ENCODE data around the gene TMEM132E. TPM values are rescaled to one million over a fixed set of nuclear protein-coding genes. Genes with fewer than 3 reads are reported as not detected.

Gene TMEM132E
- total RNA-seq, 1 experiment from 2014 or later, result not detected

DNA sequence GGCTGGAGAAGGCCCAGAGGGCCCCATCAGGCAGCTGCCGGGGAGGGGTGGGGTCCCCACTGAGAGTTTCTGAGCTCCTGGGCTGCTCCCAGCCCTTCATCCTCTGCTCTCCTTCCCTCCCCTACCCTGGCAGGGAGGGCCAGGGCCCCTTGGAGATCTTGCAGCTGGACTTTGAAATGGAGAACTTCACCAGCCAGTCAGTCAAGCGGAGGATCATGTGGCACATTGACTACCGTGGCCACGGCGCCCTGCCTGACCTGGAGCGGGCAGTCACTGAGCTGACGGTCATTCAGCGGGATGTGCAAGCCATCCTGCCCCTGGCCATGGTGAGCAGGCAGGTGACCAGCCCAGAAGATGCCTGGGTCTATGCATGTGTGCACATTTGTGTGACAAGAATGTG lies 49.5 kb downstream of the TMEM132E start:
- DNase-seq (ENCODE audit: low read depth), result no peak

DNA sequence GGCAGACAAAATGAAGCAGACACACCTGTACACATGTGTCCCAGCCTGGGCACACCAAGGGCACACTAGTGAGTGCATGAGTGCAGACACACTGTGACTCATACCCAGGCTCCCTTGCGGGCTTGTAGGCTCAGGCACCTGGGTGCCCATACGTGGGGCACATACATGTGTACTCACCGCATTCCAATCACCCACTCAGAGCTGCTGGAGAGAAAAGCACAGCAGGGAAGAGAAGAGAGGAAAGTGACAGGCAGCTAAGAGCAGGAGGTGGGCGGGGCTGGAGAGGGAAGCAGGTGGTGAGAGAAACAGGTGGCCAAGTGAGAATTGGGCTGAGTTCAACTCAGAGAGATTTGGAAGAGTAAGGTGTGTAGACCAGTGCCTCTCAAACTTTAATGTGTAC lies 54.0 kb downstream of the TMEM132E start:
- DNase-seq (ENCODE audit: low read depth), result no peak

DNA sequence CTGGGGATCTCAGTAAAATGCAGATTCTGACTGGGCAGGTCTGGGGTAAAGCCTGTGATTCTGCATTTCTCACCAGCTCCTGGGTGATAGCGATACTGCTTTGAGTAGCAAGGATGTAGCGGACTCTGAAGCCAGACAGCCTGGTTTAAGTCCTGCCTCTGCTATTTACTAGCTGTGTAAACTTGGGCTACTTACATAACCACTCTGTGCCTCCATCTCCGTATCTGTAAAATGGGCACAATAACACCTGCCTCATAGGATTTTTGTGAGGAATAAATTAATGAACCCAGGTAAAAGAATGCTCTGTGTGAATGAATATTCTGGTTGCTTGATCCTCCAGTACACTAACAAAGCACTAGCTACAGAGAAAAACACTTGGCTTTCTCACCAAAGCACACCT lies 54.4 kb downstream of the TMEM132E start:
- DNase-seq (ENCODE audit: low read depth), result no peak

DNA sequence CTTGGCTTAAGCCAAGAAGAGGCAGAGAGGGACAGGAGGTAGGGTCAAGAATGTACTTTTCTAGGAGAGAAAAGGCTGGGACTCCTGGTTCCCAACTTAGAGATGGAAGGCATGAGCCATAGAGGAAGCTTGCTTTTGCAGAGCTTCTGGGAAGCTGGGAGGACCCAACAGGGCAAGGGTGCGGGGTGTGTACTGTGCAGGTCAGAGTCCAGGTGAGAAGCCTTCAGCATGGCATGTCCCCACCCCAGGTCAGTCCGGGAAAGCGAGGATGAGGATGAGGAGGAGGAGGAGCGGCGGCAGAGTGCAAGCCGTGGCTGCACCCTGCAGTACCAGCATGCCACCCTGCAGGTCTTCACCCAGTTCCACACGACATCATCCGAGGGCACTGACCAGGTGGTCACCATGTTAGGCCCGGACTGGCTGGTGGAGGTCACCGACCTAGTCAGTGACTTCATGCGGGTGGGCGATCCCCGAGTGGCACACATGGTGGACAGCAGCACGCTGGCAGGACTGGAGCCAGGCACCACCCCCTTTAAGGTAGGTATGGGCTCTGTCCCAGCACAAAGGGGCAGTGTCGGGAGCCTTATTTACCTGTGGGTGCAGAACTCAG lies 55.3 kb downstream of the TMEM132E start:
- no peak for DNase-seq (ENCODE audit: low read depth)

DNA sequence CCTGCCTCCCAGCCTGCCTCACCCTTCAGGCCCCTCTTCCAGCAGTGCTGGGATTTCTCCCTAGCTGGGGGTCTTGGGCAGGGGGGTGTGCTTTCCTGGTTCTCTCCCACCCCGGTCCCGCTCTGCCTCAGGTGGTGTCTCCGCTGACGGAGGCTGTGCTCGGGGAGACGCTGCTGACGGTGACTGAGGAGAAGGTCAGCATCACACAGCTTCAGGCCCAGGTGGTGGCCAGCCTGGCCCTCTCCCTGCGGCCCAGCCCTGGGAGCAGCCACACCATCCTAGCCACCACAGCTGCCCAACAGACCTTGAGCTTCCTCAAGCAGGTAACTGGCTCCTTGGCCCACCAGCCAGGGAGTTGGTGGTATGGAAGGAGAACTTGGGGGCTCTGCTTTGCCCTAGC lies 56.5 kb downstream of the TMEM132E start:
- no peak for DNase-seq (ENCODE audit: low read depth)

DNA sequence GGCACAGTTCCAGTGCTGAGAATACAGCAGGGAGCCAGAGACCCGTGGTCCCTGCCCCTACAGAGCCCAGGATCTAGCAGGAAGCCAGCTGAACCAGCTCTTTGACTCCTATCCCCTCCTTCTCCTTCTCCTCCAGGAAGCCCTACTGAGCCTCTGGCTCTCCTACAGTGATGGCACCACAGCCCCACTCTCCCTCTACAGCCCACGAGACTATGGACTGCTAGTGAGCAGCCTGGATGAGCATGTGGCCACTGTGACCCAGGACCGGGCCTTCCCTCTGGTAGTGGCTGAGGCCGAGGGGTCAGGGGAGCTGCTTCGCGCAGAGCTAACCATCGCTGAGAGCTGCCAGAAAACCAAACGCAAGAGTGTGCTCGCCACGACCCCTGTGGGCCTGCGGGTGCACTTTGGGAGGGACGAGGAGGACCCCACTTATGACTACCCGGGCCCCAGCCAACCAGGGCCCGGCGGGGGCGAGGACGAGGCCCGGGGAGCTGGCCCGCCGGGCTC lies 57.7 kb downstream of the TMEM132E start:
- no peak for DNase-seq (ENCODE audit: low read depth)

DNA sequence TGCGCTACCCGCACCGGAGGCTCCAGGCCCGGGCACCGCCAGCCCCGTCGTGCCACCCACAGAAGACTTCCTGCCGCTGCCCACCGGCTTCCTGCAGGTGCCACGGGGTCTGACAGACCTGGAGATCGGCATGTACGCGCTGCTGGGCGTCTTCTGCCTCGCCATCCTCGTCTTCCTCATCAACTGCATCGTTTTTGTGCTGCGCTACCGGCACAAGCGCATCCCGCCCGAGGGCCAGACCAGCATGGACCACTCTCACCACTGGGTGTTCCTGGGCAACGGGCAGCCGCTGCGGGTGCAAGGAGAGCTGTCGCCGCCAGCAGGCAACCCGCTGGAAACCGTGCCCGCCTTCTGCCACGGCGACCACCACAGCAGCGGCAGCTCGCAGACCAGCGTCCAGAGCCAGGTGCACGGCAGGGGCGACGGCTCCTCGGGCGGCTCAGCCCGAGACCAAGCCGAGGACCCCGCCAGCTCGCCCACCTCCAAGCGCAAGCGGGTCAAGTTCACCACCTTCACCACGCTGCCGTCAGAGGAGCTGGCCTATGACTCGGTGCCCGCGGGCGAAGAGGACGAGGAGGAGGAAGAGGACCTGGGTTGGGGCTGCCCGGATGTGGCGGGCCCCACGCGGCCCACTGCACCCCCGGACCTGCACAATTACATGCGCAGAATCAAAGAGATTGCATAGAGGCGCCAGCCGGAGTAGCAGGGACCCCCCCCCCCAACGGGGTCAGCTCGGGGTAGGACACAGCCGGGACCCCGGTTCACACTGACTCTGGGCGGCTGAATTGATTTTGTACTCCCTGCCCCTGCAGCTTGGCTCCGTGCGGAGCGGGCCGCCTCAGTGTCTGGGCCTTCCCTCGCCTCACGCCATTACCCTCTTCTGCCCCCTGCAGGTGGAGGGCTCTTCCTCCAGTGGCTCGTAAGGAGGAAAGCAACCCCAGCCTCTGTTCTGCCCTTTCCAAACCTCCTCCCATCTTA lies 58.5 kb downstream of the TMEM132E start:
- DNase-seq (ENCODE audit: low read depth), result peak; percentile 44

DNA sequence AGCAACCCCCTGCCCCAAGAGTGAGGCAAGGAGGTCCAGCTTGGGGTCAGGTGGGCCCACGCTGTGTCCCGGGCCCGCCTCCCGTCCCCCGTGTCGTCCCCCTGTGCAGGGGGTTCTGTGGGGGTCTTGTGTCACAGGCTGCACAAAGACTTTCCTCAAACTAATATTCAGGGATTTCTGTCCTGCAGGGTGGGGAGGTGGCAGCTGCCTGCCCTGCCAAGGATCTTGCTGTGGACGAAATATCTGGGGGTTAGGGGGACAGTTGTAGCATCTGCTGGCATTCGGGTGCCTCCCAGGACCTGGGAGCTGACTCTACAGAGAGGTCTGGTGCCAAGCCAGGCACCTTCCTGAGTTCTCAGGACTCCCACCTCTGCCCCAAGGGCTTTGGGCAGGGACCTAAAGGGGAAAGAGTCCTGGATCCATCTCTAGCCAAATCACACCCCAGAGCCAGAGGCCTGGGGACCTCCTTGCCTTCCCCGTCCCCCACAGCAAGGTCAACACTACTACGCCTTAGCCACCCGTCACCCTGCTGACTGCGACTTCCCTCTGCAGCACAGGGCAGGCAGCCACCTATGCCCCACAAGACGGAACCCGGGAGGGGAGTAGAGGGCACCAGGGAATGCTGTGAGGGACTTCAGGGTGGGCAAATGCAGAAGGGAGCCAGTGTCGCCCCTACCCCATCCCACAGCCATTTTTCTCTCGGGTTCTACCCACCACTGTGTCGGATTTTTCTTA lies 59.3 kb downstream of the TMEM132E start:
- no peak for DNase-seq (ENCODE audit: low read depth)

DNA sequence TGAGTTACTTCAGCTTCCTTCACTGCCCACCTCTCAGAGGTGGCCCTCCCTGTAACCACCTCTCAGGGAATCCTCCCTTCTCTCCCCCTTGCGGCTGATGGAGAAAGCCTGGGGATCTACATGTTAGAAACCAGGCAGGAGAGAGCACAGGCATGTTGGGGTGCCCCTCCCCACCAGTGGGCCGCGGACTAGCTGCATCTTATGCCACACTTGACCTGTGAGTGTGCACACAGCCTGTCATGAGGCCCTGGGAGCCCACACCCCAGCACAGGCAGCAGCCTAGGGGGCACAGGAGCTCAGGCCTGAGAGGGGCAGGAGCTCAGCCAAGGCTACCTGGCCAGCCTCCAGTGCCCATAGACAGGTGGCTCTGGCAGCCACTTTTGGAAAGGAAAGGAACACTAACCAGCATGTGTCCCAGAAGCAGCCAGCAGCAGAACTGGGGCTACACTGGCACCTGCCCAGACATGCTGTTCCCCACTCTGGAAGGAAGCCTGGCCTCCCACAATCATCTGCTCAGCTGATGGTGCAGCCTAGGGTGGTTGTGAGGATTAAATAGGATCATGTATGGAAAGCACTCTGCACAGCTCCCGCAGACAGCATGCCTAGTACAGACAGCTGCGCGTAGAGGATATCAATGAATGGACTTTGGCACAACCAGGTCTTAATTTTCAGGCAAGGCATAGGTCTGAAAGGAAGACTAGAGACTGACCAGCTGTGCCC lies 60.5 kb downstream of the TMEM132E start:
- DNase-seq (ENCODE audit: low read depth), result no peak

DNA sequence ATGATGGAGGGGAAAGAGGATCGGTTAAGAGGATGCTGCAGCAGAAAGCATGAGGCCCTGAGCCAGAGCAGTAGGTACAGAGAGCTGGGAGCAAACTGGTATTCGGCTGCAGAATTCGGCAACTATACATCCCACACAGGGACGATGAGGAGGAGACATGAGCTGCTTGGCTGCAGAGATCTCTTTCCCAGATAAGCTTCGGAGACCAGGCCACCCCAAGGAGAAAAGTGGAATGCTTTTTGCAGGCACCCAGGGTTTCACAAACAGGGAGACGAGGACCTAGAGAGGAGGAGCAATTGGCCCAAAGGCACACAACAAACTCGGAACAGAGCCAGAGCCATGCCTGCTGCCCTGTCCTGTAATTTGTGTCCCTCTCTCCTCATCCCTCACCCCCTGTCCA lies 62.0 kb downstream of the TMEM132E start:
- no peak for DNase-seq (ENCODE audit: low read depth)

DNA sequence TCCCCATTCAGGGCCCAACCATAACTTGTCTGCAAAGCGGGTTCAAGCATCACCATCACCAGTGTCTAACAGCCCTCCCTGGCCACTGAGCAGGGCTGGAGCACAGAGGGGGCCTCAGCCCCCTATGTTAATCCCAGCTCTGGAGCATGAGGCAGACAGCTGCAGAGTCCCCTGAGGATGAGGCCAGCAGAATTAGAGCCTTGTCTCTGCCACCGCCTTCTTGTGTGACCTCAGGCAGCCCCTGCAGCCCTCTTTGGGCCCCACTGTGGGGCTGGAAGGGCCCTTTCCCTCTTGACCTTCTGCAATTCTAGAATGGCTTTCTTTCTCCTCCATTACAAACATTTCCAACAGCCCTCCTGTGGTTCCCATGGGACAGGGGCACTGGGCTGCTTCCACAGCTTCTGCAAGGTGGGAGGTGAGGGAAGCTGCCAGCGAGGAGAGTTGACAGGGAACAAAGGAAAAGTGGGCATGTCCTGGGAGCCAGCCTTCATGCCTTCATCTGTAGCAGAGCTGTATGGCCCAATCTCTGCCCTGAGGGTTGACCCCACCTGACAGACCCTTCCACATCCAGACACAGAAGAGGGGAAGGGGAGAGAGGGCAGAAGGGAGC lies 65.7 kb downstream of the TMEM132E start:
- DNase-seq (ENCODE audit: low read depth), result no peak

DNA sequence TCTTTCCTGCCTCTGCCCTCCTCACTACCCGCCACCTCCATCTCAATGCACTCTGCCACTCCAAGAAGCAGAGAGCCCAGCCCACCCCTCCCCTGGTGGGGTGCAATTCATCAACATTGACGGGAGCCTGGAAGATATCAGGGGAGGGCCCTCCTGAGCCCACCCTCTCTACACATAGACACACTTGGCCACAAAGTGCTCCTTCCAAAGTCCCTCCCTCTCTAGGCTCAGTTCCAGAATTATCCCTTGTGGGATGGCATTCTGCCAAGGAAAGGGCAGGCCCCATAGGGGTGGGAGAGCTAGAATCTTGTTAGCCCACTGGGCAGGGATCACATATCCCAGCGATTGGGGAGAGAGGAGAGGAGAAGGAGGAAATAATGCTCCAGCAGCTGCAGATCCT lies 66.2 kb downstream of the TMEM132E start:
- DNase-seq (ENCODE audit: low read depth), result no peak

DNA sequence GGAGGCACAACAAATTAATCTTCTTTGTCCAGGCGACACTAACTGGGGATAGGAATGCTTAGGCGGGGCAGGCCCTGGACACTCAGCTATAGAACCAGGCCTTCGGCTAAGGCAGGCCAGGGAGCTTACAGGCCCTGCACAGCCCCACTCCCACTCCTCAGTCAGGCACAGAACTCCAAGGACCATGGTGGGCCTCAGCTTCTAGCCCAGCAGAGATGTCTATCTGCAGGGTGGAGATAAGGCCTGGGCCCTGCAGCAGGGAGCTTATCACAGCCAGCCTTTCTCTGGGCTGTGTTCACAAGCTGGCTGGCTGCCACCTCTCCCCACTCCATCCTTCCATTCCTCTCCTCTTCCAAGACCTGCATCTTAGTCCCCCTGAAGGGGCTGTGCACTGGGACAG lies 68.1 kb downstream of the TMEM132E start:
- no peak for DNase-seq (ENCODE audit: low read depth)

DNA sequence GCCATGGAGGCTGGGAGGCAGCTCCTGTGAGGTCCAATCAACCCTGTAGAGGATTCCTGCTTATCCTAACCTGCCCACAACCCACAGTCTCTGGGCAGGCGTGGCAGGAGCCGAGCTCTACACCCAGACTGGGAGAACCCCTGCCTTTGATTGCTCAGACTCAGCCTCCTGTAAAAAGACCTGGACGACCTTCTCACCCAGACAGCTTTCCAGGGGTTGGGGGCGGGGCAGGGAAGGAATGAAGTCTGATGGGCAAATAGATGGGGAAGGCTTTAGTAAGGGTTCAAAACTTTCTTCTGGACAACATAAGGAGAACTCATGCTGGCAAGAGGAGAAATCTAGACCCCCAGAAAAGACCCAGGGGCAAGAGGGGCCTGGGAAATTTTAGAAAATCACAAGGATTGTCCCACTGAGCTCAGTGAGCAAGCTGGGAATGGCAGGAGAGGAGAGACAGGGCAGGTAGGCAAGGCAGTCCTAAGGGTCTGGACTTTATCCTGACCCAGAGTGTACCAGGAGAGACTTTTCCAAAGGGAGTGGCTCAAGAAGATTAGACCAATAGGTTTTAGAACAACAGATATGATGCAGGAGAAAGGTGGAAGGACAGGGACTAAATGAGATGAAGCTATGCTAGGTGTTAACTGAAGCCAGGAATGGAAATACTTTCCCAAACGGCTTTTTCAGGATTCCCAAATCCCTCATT lies 70.8 kb downstream of the TMEM132E start:
- DNase-seq (ENCODE audit: low read depth), result no peak

DNA sequence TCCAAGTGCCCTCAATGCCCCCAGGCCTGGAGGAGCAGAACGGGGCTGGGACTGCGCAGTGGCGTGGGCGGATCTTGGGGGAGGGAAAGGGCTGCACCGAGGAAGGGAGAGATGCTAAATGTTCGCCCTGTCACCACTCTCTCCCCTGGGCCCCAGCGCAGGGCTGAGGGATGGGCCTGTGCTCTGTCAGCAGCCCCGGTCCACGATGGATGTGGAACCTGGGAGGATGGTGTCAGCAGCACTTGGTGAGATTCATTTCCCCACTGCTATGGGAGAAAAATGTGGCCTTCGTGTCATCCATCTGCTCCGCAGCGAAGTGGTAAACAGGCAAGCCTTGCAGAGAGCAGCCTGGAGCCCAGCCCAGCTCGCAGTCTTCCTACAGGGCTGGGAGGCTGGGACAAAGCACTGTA lies 72.0 kb downstream of the TMEM132E start:
- DNase-seq (ENCODE audit: low read depth), result no peak

DNA sequence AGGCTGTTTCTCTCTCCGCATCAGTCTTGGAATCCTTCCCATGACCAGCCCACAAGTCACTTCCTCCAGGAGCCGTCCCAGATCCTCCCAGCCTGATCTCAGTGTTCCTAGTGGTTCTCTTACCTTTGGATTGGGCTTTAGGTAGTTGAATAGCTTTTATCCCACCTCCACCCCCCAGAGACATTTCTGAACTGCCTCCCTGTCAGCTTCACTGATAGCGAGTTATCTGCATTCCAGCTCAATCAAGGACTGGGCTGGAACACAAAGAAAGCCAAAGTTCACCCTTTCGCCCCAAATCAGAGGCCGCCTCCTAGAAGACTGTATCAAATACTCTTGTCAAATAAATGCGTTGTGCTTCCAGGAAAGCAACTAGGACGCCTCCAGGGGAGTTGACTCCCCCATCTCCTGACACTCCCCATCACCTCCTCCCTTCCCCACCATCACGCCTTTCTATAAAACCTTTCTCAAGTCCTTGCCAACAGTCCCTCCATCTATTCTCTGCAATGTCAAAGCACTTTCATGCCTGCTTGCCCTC lies 72.7 kb downstream of the TMEM132E start:
- no peak for DNase-seq (ENCODE audit: low read depth)

DNA sequence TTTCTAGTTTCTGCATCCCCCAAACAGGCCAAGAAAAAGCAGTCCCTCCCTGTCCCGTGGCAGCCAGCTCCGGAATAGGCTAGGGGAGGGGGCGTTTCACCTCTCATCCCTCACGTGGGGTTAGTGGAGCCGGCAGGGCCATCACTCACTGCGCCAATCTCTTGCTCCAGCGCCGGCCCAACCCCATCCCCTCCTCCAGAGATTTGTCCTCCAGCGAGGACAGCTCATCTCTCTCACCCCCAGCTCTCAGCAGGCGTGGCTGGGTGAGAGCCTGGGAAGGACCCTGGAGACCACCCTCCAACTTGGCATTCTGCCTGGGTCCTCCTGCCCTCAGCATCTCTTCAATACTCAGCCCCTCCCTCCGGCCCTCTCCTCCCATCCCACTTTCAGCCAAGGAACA lies 74.1 kb downstream of the TMEM132E start:
- no peak for DNase-seq (ENCODE audit: low read depth)

DNA sequence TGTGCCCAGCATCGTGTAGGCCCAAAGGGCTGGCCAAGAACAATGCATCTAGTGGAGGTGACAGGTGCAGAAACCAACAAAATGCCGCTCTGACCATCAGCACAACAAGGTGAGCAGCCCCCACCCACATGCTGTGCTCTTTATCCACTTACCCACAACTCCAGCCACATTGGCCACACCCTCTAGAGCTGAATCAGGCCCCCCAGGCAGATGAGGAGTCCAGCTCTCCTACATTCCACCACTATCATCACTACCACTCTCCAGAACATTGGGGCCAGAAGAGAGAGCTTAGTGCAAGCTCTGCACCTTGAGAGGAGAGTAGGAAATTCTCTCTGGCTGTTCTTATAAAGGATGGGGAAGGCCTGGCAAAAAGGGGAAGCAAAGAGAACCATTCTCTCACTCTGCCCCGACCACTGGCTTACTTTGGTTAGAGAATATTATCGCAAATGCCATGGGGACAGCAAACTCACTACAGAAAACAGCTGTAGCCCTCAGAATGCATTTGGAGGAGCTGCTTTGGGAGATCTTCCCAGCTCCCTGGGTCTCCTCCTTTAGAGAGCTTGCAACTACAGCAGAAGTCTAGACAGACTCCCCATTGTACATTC lies 75.0 kb downstream of the TMEM132E start:
- DNase-seq (ENCODE audit: low read depth), result no peak

DNA sequence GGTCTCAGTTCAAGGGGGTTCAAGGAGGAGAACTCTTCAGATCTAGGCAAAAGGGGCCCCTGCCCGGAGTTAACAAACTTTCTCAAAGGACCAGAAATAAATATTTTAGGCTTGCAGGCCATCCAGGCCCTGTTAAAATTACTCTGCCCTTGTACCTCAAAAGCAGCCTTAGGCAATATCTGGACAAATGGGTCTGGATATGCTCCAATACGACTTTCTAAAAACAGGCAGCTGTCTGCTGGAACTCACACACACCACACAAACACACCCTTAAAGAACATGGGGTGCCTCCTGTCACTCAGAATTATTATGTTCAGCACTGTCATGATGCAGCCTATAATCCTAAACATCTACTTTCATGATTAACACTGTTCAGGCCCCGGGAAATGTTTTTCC lies 75.5 kb downstream of the TMEM132E start:
- DNase-seq (ENCODE audit: low read depth), result no peak

DNA sequence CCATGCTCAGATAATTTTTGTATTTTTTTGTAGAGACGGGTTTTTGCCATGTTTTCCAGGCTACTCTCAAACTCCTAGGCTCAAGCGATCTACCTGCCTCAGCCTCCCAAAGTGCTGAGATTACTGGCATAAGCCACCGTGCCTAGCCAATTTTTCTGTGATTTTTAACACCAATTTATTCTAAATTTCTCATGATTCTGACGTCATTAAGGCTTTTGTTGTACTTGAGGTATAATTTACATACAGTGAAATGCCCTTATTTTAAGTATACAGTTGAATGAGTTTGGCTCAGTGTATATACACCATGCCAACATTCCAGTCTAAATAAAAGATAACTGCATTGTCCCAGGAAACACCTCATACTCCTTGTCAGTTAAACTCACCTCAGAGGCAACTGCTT lies 77.4 kb downstream of the TMEM132E start:
- DNase-seq (ENCODE audit: low read depth), result no peak
